K562 (cell line): Measurements from ENCODE around the gene MSI1.

Experiments
- NFIC ChIP-seq: fragments of 450-650 bp; IDR thresholded peaks from 2 replicates; pipeline ENCODE4 v1.6.1; 2017; ENCODE audit warnings: mild to moderate bottlenecking, inconsistent platforms
- SRF ChIP-seq, 2 experiments: fragments of 250-450, 450-650 bp in 1 of 2; sonication (Bioruptor Pico) in 1 of 2; sonication (generic) in 1 of 2; formaldehyde crosslinking; IDR thresholded peaks; 2 replicates each; pipeline versions ENCODE4 v1.5.0 to v1.5.1; 2020 to 2022; ENCODE audit warnings: mild to moderate bottlenecking in 1 of 2, missing genetic modification reagents in 1 of 2
- TF ChIP-seq, protein P1 (sequence below), 2 experiments: fragments of 450-650 bp; formaldehyde crosslinking in 1 of 2; IDR thresholded peaks; 2 replicates each; pipeline versions ENCODE4 v1.4.0 to v1.6.1; 2014 to 2020; ENCODE audit warnings: mild to moderate bottlenecking in 2 of 2, borderline replicate concordance in 1 of 2, low read depth in 1 of 2
- TF ChIP-seq, protein P2 (sequence below), 3 experiments: IDR thresholded peaks in 2 of 3; conservative IDR thresholded peaks in 1 of 3; 2 replicates each; pipeline ENCODE4 v1.5.1; 2011 to 2012; ENCODE audit warnings: low read length in 3 of 3, mild to moderate bottlenecking in 3 of 3, control low read depth in 2 of 3, improper control_type of control experiment in 1 of 3, inconsistent platforms in 1 of 3, low read depth in 1 of 3, mixed read lengths in 1 of 3, moderate library complexity in 1 of 3; ENCODE audit not compliant: insufficient read depth in 2 of 3

DNA sequence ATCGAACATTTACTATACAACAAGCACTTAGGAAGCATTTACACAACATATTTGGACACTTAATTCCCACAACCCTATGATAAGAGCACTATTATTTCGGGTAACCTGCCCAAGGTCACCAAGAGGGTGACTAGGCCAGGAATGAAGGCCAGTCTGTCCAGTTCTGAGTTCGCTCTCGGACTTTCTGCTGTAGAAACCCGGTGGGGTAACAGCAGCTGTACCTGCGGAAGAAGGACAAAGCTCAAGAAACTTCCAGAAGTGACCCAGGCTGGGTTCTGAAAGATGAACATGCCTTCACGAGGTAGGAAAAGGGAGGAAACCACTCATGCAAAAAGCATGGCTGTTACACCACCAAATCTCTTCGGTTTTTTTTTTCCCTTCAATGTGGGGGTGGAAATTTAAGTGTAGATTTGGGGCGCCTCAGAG is 52.2 kb downstream of the MSI1 start:
- no peak for TF ChIP-seq NFIC
- TF ChIP-seq, protein P1, sequence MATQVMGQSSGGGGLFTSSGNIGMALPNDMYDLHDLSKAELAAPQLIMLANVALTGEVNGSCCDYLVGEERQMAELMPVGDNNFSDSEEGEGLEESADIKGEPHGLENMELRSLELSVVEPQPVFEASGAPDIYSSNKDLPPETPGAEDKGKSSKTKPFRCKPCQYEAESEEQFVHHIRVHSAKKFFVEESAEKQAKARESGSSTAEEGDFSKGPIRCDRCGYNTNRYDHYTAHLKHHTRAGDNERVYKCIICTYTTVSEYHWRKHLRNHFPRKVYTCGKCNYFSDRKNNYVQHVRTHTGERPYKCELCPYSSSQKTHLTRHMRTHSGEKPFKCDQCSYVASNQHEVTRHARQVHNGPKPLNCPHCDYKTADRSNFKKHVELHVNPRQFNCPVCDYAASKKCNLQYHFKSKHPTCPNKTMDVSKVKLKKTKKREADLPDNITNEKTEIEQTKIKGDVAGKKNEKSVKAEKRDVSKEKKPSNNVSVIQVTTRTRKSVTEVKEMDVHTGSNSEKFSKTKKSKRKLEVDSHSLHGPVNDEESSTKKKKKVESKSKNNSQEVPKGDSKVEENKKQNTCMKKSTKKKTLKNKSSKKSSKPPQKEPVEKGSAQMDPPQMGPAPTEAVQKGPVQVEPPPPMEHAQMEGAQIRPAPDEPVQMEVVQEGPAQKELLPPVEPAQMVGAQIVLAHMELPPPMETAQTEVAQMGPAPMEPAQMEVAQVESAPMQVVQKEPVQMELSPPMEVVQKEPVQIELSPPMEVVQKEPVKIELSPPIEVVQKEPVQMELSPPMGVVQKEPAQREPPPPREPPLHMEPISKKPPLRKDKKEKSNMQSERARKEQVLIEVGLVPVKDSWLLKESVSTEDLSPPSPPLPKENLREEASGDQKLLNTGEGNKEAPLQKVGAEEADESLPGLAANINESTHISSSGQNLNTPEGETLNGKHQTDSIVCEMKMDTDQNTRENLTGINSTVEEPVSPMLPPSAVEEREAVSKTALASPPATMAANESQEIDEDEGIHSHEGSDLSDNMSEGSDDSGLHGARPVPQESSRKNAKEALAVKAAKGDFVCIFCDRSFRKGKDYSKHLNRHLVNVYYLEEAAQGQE (IDR thresholded peaks at IDR 0.05; ENCODE audit: borderline replicate concordance), result no peak
- TF ChIP-seq, protein P1 (CRISPR knock-in tag; IDR thresholded peaks at IDR 0.05; ENCODE audit: low read depth), result no peak
- TF ChIP-seq, protein P2, sequence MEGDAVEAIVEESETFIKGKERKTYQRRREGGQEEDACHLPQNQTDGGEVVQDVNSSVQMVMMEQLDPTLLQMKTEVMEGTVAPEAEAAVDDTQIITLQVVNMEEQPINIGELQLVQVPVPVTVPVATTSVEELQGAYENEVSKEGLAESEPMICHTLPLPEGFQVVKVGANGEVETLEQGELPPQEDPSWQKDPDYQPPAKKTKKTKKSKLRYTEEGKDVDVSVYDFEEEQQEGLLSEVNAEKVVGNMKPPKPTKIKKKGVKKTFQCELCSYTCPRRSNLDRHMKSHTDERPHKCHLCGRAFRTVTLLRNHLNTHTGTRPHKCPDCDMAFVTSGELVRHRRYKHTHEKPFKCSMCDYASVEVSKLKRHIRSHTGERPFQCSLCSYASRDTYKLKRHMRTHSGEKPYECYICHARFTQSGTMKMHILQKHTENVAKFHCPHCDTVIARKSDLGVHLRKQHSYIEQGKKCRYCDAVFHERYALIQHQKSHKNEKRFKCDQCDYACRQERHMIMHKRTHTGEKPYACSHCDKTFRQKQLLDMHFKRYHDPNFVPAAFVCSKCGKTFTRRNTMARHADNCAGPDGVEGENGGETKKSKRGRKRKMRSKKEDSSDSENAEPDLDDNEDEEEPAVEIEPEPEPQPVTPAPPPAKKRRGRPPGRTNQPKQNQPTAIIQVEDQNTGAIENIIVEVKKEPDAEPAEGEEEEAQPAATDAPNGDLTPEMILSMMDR (IDR thresholded peaks at IDR 0.05 in 2 of 3, conservative IDR thresholded peaks at IDR 0.05 in 1 of 3; ENCODE audit: insufficient read depth in 2 of 3, low read depth in 1 of 3, low read length in 3 of 3), result no peak
- no peak for TF ChIP-seq SRF (CRISPR knock-in tag; IDR thresholded peaks at IDR 0.05)
